Skeletal muscle satellite cell (primary cell): Measurements from ENCODE around the gene TMEM117.

Source experiments
- H3K27me3 ChIP-seq: 2 replicates; pipeline ENCODE4 v1.7.0; 2013; ENCODE audit warnings: low read length; ENCODE audit not compliant: control insufficient read depth, insufficient read depth
- H3K36me3 ChIP-seq: 2 replicates; pipeline ENCODE4 v1.7.0; 2013; ENCODE audit warnings: mild to moderate bottlenecking, control low read depth, low read length; ENCODE audit not compliant: insufficient read depth
- H3K4me1 ChIP-seq: 2 replicates; pipeline ENCODE4 v1.7.0; 2013; ENCODE audit warnings: low read length; ENCODE audit not compliant: control insufficient read depth, insufficient read depth
- H3K4me2 ChIP-seq: 2 replicates; pipeline ENCODE4 v1.7.0; 2013; ENCODE audit warnings: mild to moderate bottlenecking, low read length
- H3K4me3 ChIP-seq: 2 replicates; pipeline ENCODE4 v1.7.0; 2013; ENCODE audit warnings: low read length
- H3K9ac ChIP-seq: 2 replicates; pipeline ENCODE4 v1.7.0; 2013; ENCODE audit warnings: mild to moderate bottlenecking, low read depth, low read length, moderate library complexity
- H3K9me3 ChIP-seq: replicated peaks from 2 replicates; pipeline ENCODE4 v1.7.0; 2013; ENCODE audit warnings: mild to moderate bottlenecking, control low read depth, low read length

The TMEM117 gene

DNA sequence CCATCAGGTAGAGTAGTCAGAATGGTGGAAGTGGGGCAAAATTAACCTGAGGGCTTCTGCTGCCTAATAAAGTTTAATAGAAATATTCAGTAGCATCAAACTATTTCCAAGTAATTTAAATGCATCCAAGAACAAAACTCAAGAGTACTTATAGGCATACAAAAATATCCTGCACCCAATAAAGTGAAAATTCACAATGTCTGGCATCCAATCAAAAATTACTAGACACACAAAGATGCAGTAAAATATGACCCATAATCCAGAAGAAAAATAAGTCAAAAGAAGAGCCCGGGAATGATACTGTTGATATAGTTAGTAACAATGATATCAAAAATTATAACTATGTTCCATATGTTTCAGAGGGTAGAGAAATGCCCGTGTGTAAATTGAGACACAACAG lies 95.3 kb downstream of the TMEM117 start:
- Histone ChIP-seq H3K27me3 (no peaks in the 10 kb centered on the region), H3K9ac (no peak overlapping the region), H3K4me2 (no peak overlapping the region), H3K4me1 (no peaks in the 10 kb centered on the region), H3K4me3 (no peak overlapping the region), H3K36me3 (no peaks in the 10 kb centered on the region), H3K9me3 (no peaks in the 10 kb centered on the region)

DNA sequence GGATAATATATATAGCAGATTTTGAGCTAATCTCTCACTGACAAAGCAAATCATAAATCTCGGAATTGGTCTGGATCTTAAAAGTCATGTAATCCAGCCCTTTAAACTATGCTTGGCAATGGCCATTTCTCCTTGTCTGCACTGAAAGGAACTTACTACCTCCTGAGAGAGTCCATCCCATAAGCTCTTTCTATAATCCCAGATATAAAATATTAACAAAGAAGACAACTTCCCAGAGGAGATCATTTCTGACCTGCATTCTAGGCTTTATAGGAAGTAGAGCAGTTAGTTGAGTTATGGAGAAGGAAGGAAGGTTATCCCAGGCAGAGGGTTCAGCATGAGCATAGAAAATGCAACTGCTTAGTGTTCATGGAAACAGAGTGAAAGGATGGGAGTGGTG lies 99.7 kb downstream of the TMEM117 start:
- Histone ChIP-seq H3K36me3 (no peaks in the 10 kb centered on the region), H3K9ac (no peak overlapping the region), H3K4me1 (no peaks in the 10 kb centered on the region), H3K27me3 (no peaks in the 10 kb centered on the region), H3K4me2 (no peak overlapping the region), H3K4me3 (no peak overlapping the region), H3K9me3 (no peaks in the 10 kb centered on the region)

DNA sequence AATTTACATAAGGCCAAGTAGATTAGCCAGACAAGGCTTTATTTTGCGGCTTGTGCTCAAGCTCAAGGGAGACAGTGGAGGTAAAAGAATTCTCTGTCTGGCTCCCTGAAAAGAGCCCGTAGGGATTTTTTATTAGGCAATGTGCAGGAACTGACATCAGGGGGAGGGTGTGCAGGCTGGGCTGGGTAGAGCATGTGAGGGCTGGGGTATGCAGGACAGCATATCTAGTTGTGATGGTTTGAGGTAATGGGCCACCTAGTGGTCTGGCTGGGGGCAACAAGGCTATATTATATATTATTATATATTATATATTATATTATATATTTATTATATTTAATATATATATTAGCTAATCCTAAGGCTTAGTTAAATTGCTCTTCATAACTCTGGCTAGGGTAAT lies 102.1 kb downstream of the TMEM117 start:
- Histone ChIP-seq H3K4me1 (no peaks in the 10 kb centered on the region), H3K27me3 (no peaks in the 10 kb centered on the region), H3K9ac (no peak overlapping the region)

DNA sequence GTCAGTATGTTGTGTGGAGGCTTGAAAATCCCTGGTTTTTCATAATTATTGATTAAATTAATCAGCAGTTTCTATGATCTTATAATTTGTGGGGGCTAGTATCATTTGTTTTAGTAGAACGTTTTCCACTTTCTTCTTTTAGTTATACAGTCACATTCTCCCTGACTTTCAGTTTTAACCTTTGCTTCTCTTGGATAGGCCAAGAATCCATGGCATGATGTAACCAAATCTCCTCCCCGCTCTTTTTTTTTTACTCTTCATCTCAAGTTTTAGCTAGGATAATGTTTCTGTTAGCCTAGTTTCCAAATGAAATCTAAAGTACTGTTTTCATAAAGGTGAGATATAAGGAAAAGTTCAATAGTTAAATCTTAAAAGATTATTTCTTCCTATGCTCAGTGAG lies 106.5 kb downstream of the TMEM117 start:
- Histone ChIP-seq H3K4me1 (no peaks in the 10 kb centered on the region), H3K9me3 (no peaks in the 10 kb centered on the region), H3K4me2 (no peak overlapping the region), H3K27me3 (no peaks in the 10 kb centered on the region), H3K36me3 (no peaks in the 10 kb centered on the region), H3K4me3 (no peak overlapping the region), H3K9ac (no peak overlapping the region)

More for the DNA sequence above, 102.1 kb downstream of the TMEM117 start:
- H3K4me3 ChIP-seq: no peak overlapping the region
- H3K4me2 ChIP-seq: no peak overlapping the region
- H3K36me3 ChIP-seq: no peaks in the 10 kb centered on the region
- H3K9me3 ChIP-seq: no peaks in the 10 kb centered on the region

DNA sequence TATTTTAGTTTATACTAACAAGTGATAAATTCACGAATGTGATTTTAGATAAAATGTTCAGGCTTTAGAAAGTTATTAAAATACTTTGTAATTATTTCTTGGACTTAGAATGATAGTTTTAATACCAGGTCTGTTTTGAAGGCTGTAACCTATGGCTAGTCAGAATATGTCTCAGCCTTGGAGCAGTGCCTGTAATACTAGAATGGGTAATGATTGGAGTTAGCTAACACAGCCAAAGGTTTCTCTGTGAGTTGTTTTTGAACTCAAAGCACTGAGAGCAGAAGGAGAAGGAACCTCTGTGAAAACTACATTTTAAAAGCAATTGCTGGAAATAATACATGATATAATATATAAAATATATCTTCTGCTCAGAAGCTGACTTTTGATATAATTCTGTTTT lies 110.1 kb downstream of the TMEM117 start:
- Histone ChIP-seq H3K9ac (no peak overlapping the region), H3K36me3 (no peaks in the 10 kb centered on the region), H3K9me3 (no peaks in the 10 kb centered on the region), H3K4me1 (no peaks in the 10 kb centered on the region), H3K4me2 (no peak overlapping the region), H3K27me3 (no peaks in the 10 kb centered on the region), H3K4me3 (no peak overlapping the region)

DNA sequence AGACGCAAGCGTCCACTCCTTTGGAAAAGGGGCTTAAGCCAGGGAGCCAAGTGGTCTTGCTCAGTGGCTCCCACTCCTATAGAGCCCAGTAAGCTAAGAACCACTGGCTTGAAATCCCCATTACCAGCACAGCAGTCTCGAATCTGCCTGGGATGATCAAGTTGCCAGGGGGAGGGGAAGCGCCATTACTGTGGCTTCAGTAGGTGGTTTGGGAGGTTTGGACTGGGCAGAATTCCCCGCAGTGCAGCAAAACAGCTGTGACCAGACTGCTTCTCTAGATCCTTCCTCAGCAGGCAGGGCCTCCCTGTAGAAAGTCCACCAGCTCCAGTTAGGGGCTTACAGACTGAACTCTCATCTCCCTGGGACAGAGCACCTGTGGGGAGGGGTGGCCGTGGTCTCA lies 115.4 kb downstream of the TMEM117 start:
- no peaks in the 10 kb centered on the region for H3K36me3 ChIP-seq
- H3K9ac ChIP-seq: no peak overlapping the region
- H3K4me3 ChIP-seq: no peak overlapping the region
- H3K4me2 ChIP-seq: no peak overlapping the region
- H3K9me3 ChIP-seq: no peaks in the 10 kb centered on the region
- H3K4me1 ChIP-seq: no peaks in the 10 kb centered on the region
- H3K27me3 ChIP-seq: no peaks in the 10 kb centered on the region

DNA sequence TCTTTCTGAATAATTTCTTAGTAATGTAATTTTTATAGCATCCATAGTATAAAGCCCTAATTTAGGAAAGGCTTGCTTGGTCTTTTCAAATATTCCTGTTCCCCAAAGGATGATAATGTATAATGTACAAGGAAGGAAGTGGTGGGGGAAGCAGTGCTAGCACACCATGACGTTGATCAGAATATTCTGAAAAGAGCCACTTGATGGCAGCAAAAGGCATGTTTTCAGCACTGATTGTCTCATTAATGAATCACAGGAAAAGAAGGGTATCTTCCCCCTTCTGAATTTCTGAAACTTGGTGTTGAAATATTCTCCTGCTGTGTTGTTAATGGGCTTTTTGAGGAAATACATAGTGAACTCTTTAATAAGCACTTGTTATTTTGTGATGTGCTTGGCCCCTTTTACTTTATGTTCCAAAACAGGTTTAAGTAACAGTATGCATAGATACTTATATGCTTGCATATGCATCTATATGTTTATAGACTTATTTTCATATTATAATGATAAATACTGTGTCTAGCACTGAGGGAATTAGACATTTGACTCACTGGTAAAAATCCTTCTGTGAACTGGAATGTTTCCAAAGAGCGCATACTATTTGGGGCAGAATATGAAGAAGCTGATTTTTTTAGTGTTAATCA lies 122.0 kb downstream of the TMEM117 start:
- H3K4me2 ChIP-seq: no peak overlapping the region
- H3K4me1 ChIP-seq: no peaks in the 10 kb centered on the region
- H3K9ac ChIP-seq: no peak overlapping the region
- H3K9me3 ChIP-seq: no peaks in the 10 kb centered on the region
- no peaks in the 10 kb centered on the region for H3K27me3 ChIP-seq
- no peaks in the 10 kb centered on the region for H3K36me3 ChIP-seq
- no peak overlapping the region for H3K4me3 ChIP-seq

DNA sequence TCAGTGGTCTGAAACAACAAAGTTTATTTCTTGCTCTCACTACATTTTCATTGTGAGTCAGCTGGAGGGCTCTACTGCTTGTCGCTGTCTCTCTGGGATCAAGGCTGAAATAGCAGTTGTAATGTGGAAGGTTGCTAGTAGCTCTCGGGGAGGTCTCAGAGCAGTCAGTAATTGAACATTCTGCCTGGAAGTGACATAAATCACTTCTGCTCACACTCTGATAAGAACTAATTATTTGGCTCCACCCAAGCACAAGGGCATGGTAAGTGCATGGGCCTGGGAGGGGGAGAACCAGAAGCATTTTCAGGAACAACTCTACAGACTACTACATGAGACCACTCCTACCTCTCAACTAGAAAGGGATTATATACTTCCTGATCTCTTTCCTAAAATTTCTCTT lies 128.2 kb downstream of the TMEM117 start:
- no peaks in the 10 kb centered on the region for H3K4me1 ChIP-seq
- no peaks in the 10 kb centered on the region for H3K36me3 ChIP-seq
- H3K4me3 ChIP-seq: no peak overlapping the region
- H3K9me3 ChIP-seq: no peaks in the 10 kb centered on the region
- H3K27me3 ChIP-seq: no peaks in the 10 kb centered on the region
- H3K9ac ChIP-seq: no peak overlapping the region
- no peak overlapping the region for H3K4me2 ChIP-seq

DNA sequence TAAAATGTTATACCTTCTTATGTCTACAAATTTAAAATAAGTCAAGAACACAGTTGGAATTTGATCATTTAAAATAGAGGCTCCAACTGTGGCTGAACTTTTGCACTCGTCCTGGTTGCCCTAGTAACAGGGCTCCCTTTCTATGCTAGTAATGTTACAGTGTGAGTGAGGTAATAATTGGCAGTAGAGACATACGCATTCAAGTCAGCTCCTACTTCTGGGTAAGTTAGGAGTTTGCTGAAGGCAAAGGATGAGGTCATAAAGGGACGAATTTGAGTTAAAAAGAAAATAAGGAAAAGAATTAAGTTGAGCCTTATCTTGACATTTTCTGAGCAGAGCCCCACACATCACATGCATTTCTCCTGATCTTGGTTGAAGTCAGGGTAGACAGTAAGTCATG lies 129.1 kb downstream of the TMEM117 start:
- no peak overlapping the region for H3K4me3 ChIP-seq
- peaks cover 6% of the 10 kb centered on the region for H3K4me1 ChIP-seq
- no peak overlapping the region for H3K4me2 ChIP-seq
- no peaks in the 10 kb centered on the region for H3K36me3 ChIP-seq
- H3K27me3 ChIP-seq: no peaks in the 10 kb centered on the region
- no peaks in the 10 kb centered on the region for H3K9me3 ChIP-seq
- H3K9ac ChIP-seq: no peak overlapping the region

DNA sequence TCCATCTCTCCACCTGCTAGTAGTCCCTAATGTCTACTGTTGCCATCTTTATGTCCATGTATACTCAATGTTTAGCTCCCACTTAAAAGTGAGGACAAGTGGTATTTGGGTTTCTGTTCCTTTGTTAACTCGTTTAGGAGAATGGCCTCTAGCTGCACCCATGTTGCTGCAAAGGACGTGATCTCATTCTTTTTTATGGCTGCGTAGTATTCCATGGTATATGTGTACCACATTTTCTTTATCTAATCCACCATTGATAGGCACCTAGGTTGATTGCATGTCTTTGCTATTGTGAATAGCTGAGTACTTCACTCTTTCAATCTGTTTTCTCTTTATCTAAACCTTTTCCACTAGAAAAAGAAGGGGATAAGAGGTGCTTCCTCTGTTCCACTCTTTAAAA lies 130.0 kb downstream of the TMEM117 start:
- Histone ChIP-seq H3K36me3 (no peaks in the 10 kb centered on the region), H3K9ac (no peak overlapping the region), H3K27me3 (no peaks in the 10 kb centered on the region), H3K4me2 (no peak overlapping the region), H3K4me3 (no peak overlapping the region), H3K4me1 (peaks cover 7% of the 10 kb centered on the region), H3K9me3 (no peaks in the 10 kb centered on the region)

DNA sequence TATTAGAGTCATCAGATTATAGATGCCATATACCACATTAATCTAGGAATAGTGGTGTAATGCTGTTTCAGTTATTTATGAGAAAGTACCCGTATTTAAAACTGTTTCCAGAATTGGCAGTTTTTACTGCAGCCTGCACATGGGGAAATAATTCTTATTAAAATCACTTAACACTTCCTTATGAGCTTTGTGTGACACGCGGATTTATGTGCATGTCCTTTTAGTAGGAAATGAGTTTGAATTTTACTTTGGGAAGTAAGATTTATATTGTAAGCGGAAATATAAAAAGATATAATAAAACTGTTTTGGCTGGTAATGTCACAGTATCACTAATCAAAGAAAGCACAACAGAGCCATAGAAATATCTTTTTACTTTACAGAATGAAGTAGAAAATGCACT lies 132.9 kb downstream of the TMEM117 start:
- Histone ChIP-seq H3K4me1 (peaks cover 7% of the 10 kb centered on the region), H3K9me3 (no peaks in the 10 kb centered on the region), H3K27me3 (no peaks in the 10 kb centered on the region), H3K36me3 (no peaks in the 10 kb centered on the region), H3K9ac (no peak overlapping the region), H3K4me2 (no peak overlapping the region), H3K4me3 (no peak overlapping the region)

DNA sequence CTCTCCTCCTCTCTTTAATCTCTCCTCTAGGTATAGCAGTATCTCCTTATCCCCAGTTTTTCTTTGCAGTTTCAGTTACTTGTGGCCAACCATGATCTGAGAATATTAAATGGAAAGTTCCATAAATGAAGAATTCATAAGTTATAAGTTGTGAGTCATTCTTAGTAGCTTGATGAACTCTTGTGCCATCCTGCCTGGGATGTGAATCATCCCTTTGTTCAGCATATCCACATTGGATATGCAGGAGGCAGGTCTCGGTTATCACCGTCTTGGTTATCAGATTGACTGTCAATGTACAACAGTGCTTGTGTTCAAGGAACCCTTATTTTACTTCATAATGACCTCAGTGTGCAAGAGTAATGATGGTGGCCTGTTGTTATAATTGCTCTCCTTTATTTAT lies 134.0 kb downstream of the TMEM117 start:
- peaks cover 7% of the 10 kb centered on the region for H3K4me1 ChIP-seq
- H3K9ac ChIP-seq: no peak overlapping the region
- H3K36me3 ChIP-seq: no peaks in the 10 kb centered on the region
- no peak overlapping the region for H3K4me3 ChIP-seq
- H3K4me2 ChIP-seq: peak overlapping the region; percentile 19
- no peaks in the 10 kb centered on the region for H3K9me3 ChIP-seq
- H3K27me3 ChIP-seq: no peaks in the 10 kb centered on the region
